Colonic mucosa (tissue), 4 donors: ENCODE measurements around the gene WNT5A. TPM values are rescaled to one million over a fixed set of nuclear protein-coding genes. Genes with fewer than 3 reads are reported as not detected.

ENCODE experiments used
- DNase-seq: peaks from one replicate; pipeline ENCODE4 v3.0.0-alpha.2; 2020
- H3K27ac ChIP-seq: fragments of 200-600 bp; one replicate; pipeline ENCODE4 v1.8.0; 2021
- H3K27me3 ChIP-seq: fragments of 200-600 bp; one replicate; pipeline ENCODE4 v1.8.0; 2021
- H3K36me3 ChIP-seq: fragments of 200-600 bp; one replicate; pipeline ENCODE4 v1.8.0; 2021
- H3K4me1 ChIP-seq: fragments of 200-600 bp; one replicate; pipeline ENCODE4 v1.8.0; 2021; ENCODE audit warnings: mild to moderate bottlenecking
- H3K4me3 ChIP-seq: fragments of 200-600 bp; one replicate; pipeline ENCODE4 v1.8.0; 2021
- H3K9ac ChIP-seq, 2 donors: one replicate each; pipeline ENCODE4 v1.7.0; 2013; ENCODE audit warnings: control low read depth in 2 of 2, low read depth in 2 of 2, low read length in 2 of 2
- H3K9me3 ChIP-seq: fragments of 200-600 bp; one replicate; pipeline ENCODE4 v1.8.0; 2021
- intact Hi-C: fragments of 100-400 bp; cut with DNase I; formaldehyde crosslinking; loops from one replicate; pipeline ENCODE4 v1.14.1; 2022
- total RNA-seq, 2 donors: library from RNA; stranded (reverse); fragmentation: NEBNext Ultra II Directional in 1 of 2; extraction: Animal tissue kit (Norgen Biotek cat#: 25700) in 1 of 2; gene quantifications; one replicate each; pipeline ENCODE4 v1.2.1, GENCODE V29; 2021
- TF ChIP-seq, protein P1 (sequence below): fragments of 200-600 bp; IDR thresholded peaks from one replicate; pipeline ENCODE4 v1.8.0; 2022; ENCODE audit warnings: antibody characterized with exemption, mild to moderate bottlenecking
- donor health status: healthy.
- donor health status: DM: no; HTN: no; CAD: no.
- donor health status: DM: no; HTN: no; CAD: no.

WNT5A gene
- total RNA-seq, 2 donors from 2014 or later, result 3.9 to 7.2 TPM

DNA sequence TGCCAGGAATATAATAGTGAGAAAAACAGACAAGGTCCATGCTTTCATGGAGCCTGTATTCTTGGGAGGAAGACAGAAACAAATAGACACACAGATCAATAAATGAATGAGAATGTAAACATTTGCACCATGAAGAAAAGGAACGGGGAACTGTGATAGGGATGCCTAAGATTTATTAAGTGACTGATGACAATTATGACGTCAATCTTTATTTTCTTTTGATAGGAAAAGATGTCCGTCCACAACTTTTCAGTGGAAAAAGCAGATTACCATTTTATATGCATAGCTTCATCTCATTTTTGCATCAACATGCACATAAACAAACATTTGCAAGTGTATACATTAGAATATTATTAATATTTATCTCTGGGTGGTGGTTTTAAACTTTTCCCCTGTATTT is 27.9 kb upstream of the WNT5A start:
- Histone ChIP-seq H3K9me3 (no peaks in the 10 kb centered on the region), H3K27me3 (no peaks in the 10 kb centered on the region), H3K4me1 (no peaks in the 10 kb centered on the region), H3K27ac (no peak overlapping the region), H3K36me3 (no peaks in the 10 kb centered on the region), H3K9ac (no peak overlapping the region), H3K4me3 (no peak overlapping the region)
- intact Hi-C loops, result no loop called here
- TF ChIP-seq, protein P1, sequence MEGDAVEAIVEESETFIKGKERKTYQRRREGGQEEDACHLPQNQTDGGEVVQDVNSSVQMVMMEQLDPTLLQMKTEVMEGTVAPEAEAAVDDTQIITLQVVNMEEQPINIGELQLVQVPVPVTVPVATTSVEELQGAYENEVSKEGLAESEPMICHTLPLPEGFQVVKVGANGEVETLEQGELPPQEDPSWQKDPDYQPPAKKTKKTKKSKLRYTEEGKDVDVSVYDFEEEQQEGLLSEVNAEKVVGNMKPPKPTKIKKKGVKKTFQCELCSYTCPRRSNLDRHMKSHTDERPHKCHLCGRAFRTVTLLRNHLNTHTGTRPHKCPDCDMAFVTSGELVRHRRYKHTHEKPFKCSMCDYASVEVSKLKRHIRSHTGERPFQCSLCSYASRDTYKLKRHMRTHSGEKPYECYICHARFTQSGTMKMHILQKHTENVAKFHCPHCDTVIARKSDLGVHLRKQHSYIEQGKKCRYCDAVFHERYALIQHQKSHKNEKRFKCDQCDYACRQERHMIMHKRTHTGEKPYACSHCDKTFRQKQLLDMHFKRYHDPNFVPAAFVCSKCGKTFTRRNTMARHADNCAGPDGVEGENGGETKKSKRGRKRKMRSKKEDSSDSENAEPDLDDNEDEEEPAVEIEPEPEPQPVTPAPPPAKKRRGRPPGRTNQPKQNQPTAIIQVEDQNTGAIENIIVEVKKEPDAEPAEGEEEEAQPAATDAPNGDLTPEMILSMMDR, result no peak
- DNase-seq, result no peak

DNA sequence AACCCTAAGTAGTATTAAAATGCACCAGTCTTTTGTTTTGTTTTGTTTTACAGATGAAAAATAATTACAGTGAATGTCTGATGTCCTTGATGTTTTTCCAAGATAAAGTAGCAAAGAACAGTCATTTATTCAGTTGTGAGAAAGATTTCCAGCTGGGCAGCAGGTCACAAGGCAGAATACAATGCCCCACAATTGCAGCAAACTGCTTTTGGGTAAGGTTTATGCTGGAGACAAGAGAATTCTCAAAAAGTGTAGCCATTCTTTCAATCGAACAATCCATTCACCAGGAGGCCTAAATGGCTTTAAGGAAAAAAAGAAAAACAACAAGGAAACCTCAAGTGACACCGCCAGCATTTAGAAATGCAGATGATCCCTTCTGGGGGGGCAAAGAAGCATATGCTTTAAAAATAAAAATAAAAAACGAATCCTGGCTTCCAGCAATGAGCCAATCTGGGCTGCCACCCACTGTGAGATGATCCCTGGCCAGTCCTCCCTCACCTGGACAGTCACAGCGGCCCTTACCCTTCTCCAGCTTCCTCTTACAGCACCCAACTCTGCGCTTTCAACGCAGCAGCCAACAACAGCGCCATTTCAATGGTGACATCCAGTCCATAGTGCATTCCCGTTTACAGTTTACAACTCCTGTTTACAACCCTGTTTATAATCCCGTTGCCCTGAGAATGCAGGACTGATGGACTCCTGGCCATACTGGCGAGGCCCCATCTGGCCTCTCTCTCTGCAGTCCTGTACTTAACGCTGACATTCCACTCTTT is 25.7 kb upstream of the WNT5A start:
- intact Hi-C loops, result no loop called here
- no peak overlapping the region for H3K9ac ChIP-seq
- H3K4me1 ChIP-seq, result no peaks in the 10 kb centered on the region
- DNase-seq, result no peak
- H3K9me3 ChIP-seq, result no peaks in the 10 kb centered on the region
- H3K4me3 ChIP-seq, result no peak overlapping the region
- TF ChIP-seq, protein P1, result no peak
- no peaks in the 10 kb centered on the region for H3K27me3 ChIP-seq
- no peak overlapping the region for H3K27ac ChIP-seq
- H3K36me3 ChIP-seq, result no peaks in the 10 kb centered on the region

- intact Hi-C loops, result no loop called here
- H3K27ac ChIP-seq, result no peak overlapping the region
- no peak overlapping the region for H3K4me3 ChIP-seq
- H3K9ac ChIP-seq, result no peak overlapping the region
- DNase-seq, result no peak
- no peaks in the 10 kb centered on the region for H3K36me3 ChIP-seq
- H3K4me1 ChIP-seq, result no peaks in the 10 kb centered on the region
- no peaks in the 10 kb centered on the region for H3K27me3 ChIP-seq
- H3K9me3 ChIP-seq, result no peaks in the 10 kb centered on the region
- TF ChIP-seq, protein P1, result no peak
These were observed 24.9 kb upstream of the WNT5A start for GRCh38 chr3:55511895-55512570.

GRCh38 chr3:55508335-55508734 is 21.2 kb upstream of the WNT5A start:
- no peak overlapping the region for H3K4me3 ChIP-seq
- H3K27me3 ChIP-seq, result no peaks in the 10 kb centered on the region
- H3K9ac ChIP-seq, result no peak overlapping the region
- H3K9me3 ChIP-seq, result no peaks in the 10 kb centered on the region
- no peaks in the 10 kb centered on the region for H3K4me1 ChIP-seq
- no peaks in the 10 kb centered on the region for H3K36me3 ChIP-seq
- TF ChIP-seq, protein P1, result no peak
- intact Hi-C loops, result no loop called here
- DNase-seq, result no peak
- no peak overlapping the region for H3K27ac ChIP-seq

DNA sequence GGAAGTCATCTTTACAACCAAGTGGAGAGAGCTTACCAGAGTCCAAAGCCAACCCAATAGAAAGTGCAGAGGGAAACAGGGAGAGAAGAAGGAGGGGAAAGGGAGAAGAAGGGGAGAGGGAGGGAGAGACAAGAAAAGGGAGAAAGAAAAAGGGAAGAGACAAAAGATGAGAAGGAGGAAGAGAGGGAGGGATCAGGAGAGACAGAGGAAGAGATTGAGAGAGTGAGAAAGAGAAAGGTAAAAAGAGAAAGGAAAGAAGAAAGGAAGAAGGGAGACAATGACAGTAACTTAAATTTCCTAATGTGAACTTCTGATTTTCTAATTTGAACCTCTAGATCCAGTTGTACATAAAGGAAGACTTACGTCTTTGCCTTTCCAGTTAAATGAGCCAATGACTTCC is 20.7 kb upstream of the WNT5A start:
- no peak overlapping the region for H3K4me3 ChIP-seq
- no peaks in the 10 kb centered on the region for H3K9me3 ChIP-seq
- intact Hi-C loops, result no loop called here
- TF ChIP-seq, protein P1, result no peak
- no peaks in the 10 kb centered on the region for H3K4me1 ChIP-seq
- H3K27ac ChIP-seq, result no peak overlapping the region
- no peak for DNase-seq
- H3K9ac ChIP-seq, result no peak overlapping the region
- no peaks in the 10 kb centered on the region for H3K36me3 ChIP-seq
- H3K27me3 ChIP-seq, result no peaks in the 10 kb centered on the region
